PC-3 (cell line): ENCODE results near the gene DLK1. TPM values are rescaled to one million over a fixed set of nuclear protein-coding genes. Genes with fewer than 3 reads are reported as not detected.

Experiments
- total RNA-seq: library from RNA; depleted of rRNA; stranded (reverse); fragments of >200 nt; gene quantifications from 2 replicates; pipeline ENCODE4 v1.2.3, GENCODE V29; 2014; rRNA removed

Gene DLK1
- total RNA-seq, 1 experiment from 2014 or later: not detected

Other genes with a start within 250 kb of the DLK1 start
- gene BEGAIN, start 139.5 kb upstream of the DLK1 start, total RNA-seq: 3.5 and 3.8 TPM in 2 replicates
- not detected in 2 replicates for gene MEG3, start 99.2 kb downstream of the DLK1 start, total RNA-seq
- gene RTL1, start 176.8 kb downstream of the DLK1 start, total RNA-seq: not detected in 2 replicates